Left lung (tissue), 10 donors: Measurements from ENCODE around the gene CPNE4. TPM values are rescaled to one million over a fixed set of nuclear protein-coding genes. Genes with fewer than 3 reads are reported as not detected.
A peak's percentile ranks its signal among the peaks of the same experiment; 100 is the strongest.

Experiments
- ATAC-seq: fragments of 200-7000 bp; cut with Tn5 transposase; one replicate; pipeline ENCODE4 v1.9.1; 2020; ENCODE audit warnings: moderate library complexity
- DNase-seq, 4 donors: peaks; one replicate each; pipeline ENCODE4 v3.0.0-alpha.2; 2013 to 2020
- H3K27ac ChIP-seq, 2 donors: fragments of 200-600 bp; sonication (generic) in 1 of 2; one replicate each; pipeline versions ENCODE4 v1.5.0 to v1.8.0; 2020 to 2021
- H3K27me3 ChIP-seq, 2 donors: fragments of 200-600 bp; sonication (generic) in 1 of 2; one replicate each; pipeline versions ENCODE4 v1.5.0 to v1.8.0; 2020 to 2021
- H3K36me3 ChIP-seq, 2 donors: fragments of 200-600 bp; sonication (generic) in 1 of 2; one replicate each; pipeline versions ENCODE4 v1.5.0 to v1.8.0; 2020 to 2021
- H3K4me1 ChIP-seq, 2 donors: fragments of 200-600 bp; one replicate each; pipeline ENCODE4 v1.8.0; 2021
- H3K4me3 ChIP-seq, 2 donors: fragments of 200-600 bp; sonication (generic) in 1 of 2; one replicate each; pipeline versions ENCODE4 v1.5.0 to v1.8.0; 2020 to 2021; ENCODE audit warnings: mild to moderate bottlenecking in 1 of 2
- H3K9me3 ChIP-seq, 2 donors: fragments of 200-600 bp; sonication (generic) in 1 of 2; one replicate each; pipeline versions ENCODE4 v1.5.0 to v1.8.0; 2020 to 2021
- CTCF ChIP-seq, 2 donors: fragments of 200-600 bp; sonication (generic) in 1 of 2; IDR thresholded peaks; one replicate each; pipeline versions ENCODE4 v1.5.0 to v1.8.0; 2021; ENCODE audit warnings: antibody characterized with exemption in 2 of 2
- intact Hi-C, 2 donors: fragments of 100-400 bp; cut with DNase I; formaldehyde crosslinking; loops; one replicate each; pipeline versions ENCODE4 v1.11.2 to v1.14.2; 2022
- polyA plus RNA-seq, 6 donors: library from polyadenylated mRNA; unstranded; fragments of 120-200 nt; gene quantifications; one replicate each; pipeline ENCODE4 v1.2.1, GENCODE V29; 2013; ENCODE audit not compliant: insufficient read length in 6 of 6
- total RNA-seq, 2 donors: library from RNA; stranded (reverse); fragmentation: NEBNext Ultra II Directional; extraction: Animal tissue kit (Norgen Biotek cat#: 25700); gene quantifications; one replicate each; pipeline ENCODE4 v1.2.1, GENCODE V29; 2021
- donor health status: DM: no; HTN: yes; CAD: no.
- donor health status: DM: no; HTN: no; CAD: no.

Gene CPNE4
- total and polyA plus RNA-seq, 8 donors = 0.24 to 2.1 (median 0.85) TPM

GRCh38 chr3:131804565-131805133, 230.2 kb downstream of the CPNE4 start:
- intact Hi-C loops = no loop called here
- ATAC-seq (no peak), DNase-seq (no peak)
- TF ChIP-seq CTCF (IDR thresholded peaks at IDR 0.05) = no peak
- Histone ChIP-seq H3K27ac (no peak overlapping the region), H3K36me3 (no peaks in the 10 kb centered on the region), H3K4me1 (peaks cover 0 to 5% of the 10 kb centered on the region in 2 donors), H3K9me3 (no peaks in the 10 kb centered on the region), H3K4me3 (no peak overlapping the region), H3K27me3 (no peaks in the 10 kb centered on the region)

GRCh38 chr3:131803113-131803512, 231.7 kb downstream of the CPNE4 start:
- no peaks in the 10 kb centered on the region for H3K36me3 ChIP-seq
- H3K4me3 ChIP-seq = no peak overlapping the region
- TF ChIP-seq CTCF (IDR thresholded peaks at IDR 0.05) = no peak
- ATAC-seq = no peak
- no peak for DNase-seq
- H3K27ac ChIP-seq = no peak overlapping the region
- H3K27me3 ChIP-seq = no peaks in the 10 kb centered on the region
- H3K4me1 ChIP-seq = peaks cover 0 to 5% of the 10 kb centered on the region in 2 donors
- no peaks in the 10 kb centered on the region for H3K9me3 ChIP-seq
- intact Hi-C loops = no loop called here

- Histone ChIP-seq H3K27me3 (no peaks in the 10 kb centered on the region), H3K27ac (no peak overlapping the region), H3K9me3 (no peaks in the 10 kb centered on the region), H3K36me3 (no peaks in the 10 kb centered on the region), H3K4me3 (no peak overlapping the region), H3K4me1 (peaks cover 0 to 5% of the 10 kb centered on the region in 2 donors)
- no peak for TF ChIP-seq CTCF (IDR thresholded peaks at IDR 0.05)
- intact Hi-C loops = no loop called here
- DNase-seq (no peak), ATAC-seq (peak; percentile 77)
Measured at GRCh38 chr3:131802029-131802428, 232.8 kb downstream of the CPNE4 start.

- no peak for TF ChIP-seq CTCF (IDR thresholded peaks at IDR 0.05)
- DNase-seq = peak in 1 of 4 donors; percentile 12
- no peaks in the 10 kb centered on the region for H3K9me3 ChIP-seq
- intact Hi-C loops = no loop called here
- H3K27me3 ChIP-seq = no peaks in the 10 kb centered on the region
- peaks cover 0 to 5% of the 10 kb centered on the region in 2 donors for H3K4me1 ChIP-seq
- ATAC-seq = peak; percentile 95
- no peak overlapping the region for H3K4me3 ChIP-seq
- no peaks in the 10 kb centered on the region for H3K36me3 ChIP-seq
- no peak overlapping the region for H3K27ac ChIP-seq
Measured at GRCh38 chr3:131801566-131801965, 233.2 kb downstream of the CPNE4 start.

- intact Hi-C loops = loop anchor here in 1 of 2 donors (5.0 kb wide), 1 partner anchor 230 kb away; no protein-coding TSS in a partner anchor
- no peak for DNase-seq
- no peak for TF ChIP-seq CTCF (IDR thresholded peaks at IDR 0.05)
Measured at GRCh38 chr3:131797776-131798175, 237.0 kb downstream of the CPNE4 start.

More at GRCh38 chr3:131797776-131798175, 237.0 kb downstream of the CPNE4 start:
- H3K27ac ChIP-seq = no peak overlapping the region
- H3K27me3 ChIP-seq = peaks cover 0 to 9% of the 10 kb centered on the region in 2 donors
- no peaks in the 10 kb centered on the region for H3K9me3 ChIP-seq
- H3K4me1 ChIP-seq = peaks cover 0 to 15% of the 10 kb centered on the region in 2 donors
- ATAC-seq = no peak
- no peak overlapping the region for H3K4me3 ChIP-seq
- H3K36me3 ChIP-seq = no peaks in the 10 kb centered on the region
